22Rv1 (cell line): ENCODE data around the gene HSFX1.

ENCODE experiments used
- ZFX ChIP-seq: fragments of 450-650 bp; IDR thresholded peaks from 2 replicates; pipeline ENCODE4 v1.6.1; 2017; ENCODE audit warnings: antibody characterized with exemption, borderline replicate concordance
- TF ChIP-seq, protein P1 (sequence below): fragments of 450-650 bp; IDR thresholded peaks from 2 replicates; pipeline ENCODE4 v1.5.1; 2017; ENCODE audit warnings: mild to moderate bottlenecking

DNA sequence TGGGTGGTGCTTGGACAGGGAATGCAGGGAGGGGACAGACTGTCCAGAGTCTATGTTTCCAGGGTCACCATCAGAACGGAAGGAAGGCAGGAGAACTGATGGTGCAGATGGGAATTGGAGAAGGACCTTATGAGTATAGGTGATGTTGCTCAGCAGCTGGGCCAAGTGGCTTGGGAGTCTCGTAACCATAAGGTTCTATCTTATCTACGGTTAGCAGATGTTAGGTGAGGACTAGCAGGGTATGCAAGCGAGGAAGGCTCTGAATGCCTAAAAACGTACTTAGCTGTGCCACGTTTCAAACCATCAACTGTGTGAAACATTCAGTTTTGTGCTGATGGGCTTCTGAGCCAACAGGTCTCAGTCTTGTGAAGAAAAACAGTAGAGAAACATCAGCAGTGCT lies 30.2 kb downstream of the HSFX1 start:
- TF ChIP-seq, protein P1, sequence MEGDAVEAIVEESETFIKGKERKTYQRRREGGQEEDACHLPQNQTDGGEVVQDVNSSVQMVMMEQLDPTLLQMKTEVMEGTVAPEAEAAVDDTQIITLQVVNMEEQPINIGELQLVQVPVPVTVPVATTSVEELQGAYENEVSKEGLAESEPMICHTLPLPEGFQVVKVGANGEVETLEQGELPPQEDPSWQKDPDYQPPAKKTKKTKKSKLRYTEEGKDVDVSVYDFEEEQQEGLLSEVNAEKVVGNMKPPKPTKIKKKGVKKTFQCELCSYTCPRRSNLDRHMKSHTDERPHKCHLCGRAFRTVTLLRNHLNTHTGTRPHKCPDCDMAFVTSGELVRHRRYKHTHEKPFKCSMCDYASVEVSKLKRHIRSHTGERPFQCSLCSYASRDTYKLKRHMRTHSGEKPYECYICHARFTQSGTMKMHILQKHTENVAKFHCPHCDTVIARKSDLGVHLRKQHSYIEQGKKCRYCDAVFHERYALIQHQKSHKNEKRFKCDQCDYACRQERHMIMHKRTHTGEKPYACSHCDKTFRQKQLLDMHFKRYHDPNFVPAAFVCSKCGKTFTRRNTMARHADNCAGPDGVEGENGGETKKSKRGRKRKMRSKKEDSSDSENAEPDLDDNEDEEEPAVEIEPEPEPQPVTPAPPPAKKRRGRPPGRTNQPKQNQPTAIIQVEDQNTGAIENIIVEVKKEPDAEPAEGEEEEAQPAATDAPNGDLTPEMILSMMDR, result no peak
- no peak for TF ChIP-seq ZFX
